SH-SY5Y (cell line): Measurements from ENCODE around the gene RCVRN.

Experiments used
- GATA2 ChIP-seq: IDR thresholded peaks from 2 replicates; pipeline ENCODE4 v1.6.1; 2011; ENCODE audit warnings: mild to moderate bottlenecking, low read depth, low read length
- GATA3 ChIP-seq: IDR thresholded peaks from 2 replicates; pipeline ENCODE4 v1.6.1; 2011; ENCODE audit warnings: low read depth, mild to moderate bottlenecking, low read length, moderate library complexity

- TF ChIP-seq GATA2 (no peak), GATA3 (no peak)
These were observed 33.7 kb upstream of the RCVRN start for GRCh38 chr17:9938764-9939163.
